SIG-M5 treated with dmso at 0.1 percent for 504 hours (cell line): ENCODE measurements around the gene HEY2.
A peak's percentile ranks its signal among the peaks of the same experiment; 100 is the strongest.
"Not testable (repeated sequence)": the region's sequence is repeated elsewhere in the genome, so short reads cannot be mapped to it uniquely, and the experiment has no call there.

Source experiments
- DNase-seq: peaks from one replicate; lab custom pipeline; 2025; ENCODE audit not compliant: unreplicated experiment; lab: John Stamatoyannopoulos, UW

The HEY2 gene

DNA sequence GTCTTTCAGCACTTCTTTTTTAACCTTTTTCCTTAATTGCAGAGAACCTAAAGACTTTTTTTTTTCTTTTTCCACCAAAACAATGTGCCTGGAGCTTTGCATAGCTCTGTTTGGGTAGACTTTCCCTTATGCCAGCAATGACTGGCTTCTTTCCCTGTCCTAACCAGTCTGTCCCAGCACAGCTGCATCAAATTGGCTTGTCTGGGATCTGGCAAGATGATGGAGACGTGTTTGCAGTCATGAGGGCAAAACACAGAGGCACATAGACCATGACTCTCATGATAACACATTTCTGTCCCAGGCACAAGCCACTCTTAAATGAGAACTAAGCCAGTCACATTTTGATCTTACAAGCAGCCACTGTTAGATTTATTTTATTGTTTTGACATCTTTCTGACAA, 16.5 kb downstream of the HEY2 start:
- no peak for DNase-seq

DNA sequence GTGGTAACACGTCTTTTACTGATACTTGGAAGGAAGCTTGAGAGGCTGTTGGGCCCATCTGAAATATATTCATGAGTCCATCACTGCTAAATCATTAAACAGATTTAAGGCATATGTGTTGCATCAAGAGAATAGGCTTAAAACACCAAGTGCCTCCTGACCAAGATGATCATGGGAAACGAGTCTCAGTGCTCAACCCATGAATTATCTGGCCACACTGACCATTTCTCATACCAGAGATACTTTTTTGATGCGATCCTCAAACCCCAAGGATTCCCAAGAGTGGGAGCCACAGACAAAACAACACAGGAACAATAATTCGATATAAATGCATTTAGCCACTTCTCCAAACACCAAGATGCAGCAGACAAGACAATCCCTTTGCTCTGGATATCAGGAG, 17.2 kb downstream of the HEY2 start:
- no peak for DNase-seq

DNA sequence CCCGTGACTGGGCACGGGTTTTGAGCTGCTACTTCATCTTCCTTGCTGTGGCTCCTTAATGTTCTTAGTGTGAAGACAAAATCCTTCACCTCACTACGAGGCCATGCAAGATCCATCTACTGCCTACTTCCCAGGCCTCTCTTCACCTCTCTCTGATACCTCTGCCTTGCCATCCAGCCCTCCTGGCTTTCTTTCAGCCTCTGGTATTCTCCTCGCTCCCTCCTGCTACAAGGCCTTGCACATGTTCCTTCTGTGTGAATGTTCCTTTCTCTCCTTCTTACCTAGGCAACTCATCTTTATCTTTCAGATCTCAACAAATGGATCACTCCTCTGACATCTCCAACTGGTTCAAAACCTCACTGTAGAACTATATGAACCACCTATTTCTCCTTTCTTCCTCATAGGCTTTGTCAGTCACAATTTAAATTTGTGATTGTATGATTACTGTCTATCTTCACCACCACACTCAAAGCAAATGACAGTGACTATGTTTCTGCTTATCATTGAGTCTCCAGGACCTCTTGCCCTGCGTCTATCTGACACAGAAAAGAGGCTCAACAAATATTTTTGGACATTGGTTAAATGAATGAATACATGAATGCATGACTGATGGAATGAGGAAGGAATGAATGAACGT, 19.8 kb downstream of the HEY2 start:
- no peak for DNase-seq

DNA sequence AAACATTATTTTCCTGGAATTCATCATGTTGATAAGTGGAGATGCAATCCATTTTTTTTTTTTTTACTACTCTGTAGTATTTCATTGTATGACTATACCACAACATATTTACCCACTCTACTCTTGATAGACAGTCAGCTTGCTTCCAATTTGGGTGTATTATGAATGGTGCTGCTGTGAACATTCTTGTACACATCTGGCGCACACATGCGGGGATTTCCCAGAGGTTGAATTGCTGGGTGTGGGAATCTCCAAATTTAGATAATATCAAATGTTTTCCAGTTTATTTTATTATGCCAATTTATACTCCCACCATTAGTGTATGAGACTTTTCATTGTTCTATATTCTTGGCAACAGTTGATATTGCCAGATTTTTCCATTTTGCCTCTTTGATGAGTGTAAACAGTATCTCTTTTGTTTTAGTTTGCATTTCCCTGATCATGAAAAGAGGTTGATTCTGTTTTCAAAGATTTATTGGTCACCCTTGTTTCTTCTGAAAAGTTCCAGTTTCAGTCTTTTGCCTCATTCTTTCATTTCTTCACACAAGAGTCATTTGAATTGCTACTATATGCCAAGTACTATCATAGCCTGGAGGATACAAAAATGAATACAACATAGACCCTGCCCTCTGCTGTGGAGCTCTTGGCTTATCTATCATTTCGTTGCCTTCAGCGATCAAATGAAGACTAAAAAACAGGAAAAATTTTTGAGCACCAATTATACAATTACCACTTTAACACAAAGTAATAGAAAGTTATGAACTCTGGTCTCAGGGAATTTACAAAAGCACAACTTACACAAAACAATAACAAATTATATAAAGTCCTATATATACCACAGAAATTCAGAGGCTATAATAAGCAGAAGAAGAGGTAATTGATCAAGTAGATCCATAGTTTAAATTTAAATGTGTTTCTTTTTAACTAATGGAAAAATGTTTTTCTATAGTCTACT, 24.2 kb downstream of the HEY2 start:
- no peak for DNase-seq

DNA sequence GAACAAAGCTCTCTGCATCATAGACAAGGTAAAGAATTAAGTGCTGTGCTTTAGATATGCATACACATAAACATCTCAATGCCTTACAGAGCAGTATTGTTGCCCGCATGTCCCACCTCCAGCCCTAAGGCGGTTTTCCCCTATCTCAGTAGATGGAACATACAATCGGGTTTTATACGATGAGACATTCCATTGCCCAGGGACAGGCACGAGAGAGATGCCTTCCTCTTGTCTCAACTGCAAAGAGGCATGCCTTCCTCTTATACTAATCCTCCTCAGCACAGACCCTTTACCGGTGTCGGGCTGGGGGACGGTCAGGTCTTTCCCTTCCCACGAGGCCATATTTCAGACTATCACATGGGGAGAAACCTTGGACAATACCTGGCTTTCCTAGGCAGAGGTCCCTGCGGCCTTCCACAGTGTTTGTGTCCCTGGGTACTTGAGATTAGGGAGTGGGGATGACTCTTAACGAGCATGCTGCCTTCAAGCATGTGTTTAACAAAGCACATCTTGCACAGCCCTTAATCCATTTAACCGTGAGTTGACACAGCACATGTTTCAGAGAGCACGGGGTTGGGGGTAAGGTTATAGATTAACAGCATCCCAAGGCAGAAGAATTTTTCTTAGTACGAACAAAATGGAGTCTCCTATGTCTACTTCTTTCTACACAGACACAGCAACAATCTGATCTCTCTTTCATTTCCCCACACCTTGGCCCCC, 26.8 kb downstream of the HEY2 start:
- DNase-seq, result not testable (repeated sequence)

DNA sequence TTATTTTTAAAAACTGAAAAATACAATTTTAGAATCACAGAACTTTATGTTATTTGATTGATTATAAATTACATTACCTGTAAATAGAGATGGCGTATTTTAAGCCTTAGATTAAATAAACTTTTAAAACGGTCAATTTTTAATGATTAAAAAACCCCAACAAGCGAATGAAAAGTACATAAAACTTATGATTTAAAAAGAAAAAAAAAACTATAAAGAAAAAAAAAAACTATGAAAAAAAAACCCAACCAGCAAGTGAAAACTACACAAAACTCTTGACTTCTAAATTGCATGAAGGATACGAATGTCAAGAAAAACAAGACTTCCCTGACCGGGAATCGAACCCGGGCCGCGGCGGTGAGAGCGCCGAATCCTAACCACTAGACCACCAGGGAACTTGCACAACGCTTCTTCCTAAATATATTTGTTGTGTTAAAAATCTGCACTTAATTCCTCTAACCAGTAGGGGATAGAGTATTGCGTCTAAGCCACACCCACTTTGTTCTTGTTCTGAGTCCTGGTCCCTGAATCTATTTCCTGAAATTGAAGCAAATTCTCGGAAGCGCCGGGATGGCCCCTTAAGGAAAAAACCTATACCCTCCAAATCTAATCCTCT, 30.6 kb downstream of the HEY2 start:
- DNase-seq, result peak; percentile 96

DNA sequence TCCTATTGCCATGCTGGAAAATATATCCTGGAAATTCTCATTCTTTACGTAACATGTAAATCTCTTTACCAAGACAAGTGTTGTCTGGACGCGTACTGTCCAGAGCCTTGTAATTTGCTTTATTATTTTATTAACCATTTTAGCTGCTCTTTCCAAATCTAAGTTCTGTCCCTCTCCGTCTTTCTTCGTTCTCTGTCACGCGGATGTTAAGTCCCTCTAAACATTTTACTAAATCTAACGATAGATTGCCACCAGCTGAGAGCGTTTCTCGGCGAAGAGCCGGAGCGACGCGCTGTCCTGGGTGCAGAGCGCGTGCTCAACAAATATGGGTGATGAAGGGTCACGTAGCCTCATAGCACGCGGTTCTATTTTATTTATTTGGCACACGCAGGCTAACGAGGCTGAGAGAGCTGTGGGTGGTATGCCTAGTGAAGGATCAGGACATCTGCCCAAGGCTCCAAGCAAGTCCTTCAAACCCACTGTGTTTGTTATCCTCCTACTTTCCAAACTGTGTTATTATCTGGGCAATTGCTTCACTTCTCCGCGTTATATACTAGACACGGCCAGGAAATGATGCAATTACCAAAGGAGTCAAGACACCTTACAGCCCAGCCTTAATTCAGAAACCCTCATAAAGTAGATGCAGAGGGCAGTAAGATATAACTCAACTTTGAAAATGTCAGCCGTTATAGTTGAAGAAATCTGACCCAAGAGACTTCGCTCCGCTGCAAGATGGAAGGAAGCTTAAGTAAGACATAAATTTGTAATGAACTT, 31.3 kb downstream of the HEY2 start:
- DNase-seq, result peak; percentile 89

DNA sequence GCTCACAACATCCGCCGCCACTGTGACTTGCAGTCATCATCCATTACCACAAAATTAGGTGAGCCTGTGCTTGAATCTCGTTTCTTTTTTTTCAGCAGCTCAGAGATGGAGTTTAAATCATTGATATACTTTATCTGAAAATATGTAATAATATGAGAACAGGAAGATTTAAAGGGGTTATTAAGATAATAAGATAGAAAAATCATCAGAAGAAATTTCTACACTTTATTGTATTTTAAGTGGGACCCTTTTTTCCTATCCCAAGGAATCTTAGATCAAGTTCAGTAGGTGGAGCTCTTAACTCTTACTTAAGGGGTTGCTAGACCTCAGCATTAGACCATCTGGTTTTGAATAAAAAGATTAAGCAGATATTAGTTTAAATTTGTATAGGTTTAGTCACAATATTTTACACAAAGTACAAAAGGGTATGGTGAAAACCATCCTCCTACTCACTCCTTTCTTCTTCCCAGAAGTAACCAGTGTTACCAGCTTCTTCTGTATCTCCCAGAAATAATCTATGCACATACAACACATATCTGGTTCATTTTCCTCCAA, 32.0 kb downstream of the HEY2 start:
- peak; percentile 56 for DNase-seq

DNA sequence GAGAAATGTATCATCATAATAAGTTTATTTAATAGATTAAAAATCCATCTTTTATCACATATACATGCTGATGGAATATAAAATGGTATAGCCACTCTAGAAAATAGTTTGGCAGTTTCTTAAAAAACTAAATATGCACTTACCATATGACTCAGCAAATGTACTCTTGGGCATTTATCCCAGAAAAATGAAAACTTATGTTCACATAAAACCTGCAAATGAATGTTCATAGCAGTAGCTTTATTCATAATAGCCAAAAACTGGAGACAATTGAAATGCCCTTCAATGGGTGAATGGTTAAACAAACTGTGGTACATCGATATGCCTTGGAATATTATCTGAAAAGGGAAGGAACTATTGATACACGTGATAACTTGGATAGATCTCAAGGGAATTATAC, 34.9 kb downstream of the HEY2 start:
- no peak for DNase-seq

DNA sequence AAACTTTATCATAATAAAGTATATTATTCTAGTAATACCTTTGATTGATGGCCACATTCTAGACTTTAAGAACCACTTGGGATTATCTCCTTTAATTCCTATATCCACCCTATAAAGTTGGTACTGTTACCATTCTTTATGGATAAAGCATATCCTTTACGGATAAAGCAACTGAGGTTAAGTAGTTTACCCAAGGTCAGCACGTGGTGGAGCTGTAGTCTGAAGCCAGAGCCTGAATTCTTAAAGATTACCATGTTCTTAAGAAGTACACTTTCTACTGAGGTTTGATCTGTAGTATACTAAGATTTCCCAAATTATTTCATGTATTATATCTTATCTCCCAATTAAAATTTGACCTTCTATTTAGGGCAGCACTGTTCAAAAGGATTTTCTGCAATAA, 38.4 kb downstream of the HEY2 start:
- peak; percentile 2 for DNase-seq

DNA sequence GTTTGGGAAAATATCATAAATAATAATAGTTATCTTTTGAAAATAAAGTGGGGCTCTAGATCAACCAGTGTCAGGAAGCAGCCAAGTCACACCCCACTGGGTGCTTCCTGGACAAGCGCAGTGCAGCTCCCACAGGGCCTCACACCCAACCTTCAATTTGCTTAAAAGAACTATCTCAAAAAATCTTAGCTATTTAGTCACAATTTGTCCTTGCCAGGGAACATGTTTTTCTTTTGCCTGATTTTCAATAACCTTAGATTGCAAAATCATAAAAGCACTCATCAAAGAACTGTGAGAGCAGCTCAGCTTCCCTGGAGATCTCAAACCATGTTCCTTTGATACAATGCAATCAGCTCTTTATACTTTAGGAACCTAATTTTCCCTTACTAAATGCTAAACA, 39.7 kb downstream of the HEY2 start:
- no peak for DNase-seq

DNA sequence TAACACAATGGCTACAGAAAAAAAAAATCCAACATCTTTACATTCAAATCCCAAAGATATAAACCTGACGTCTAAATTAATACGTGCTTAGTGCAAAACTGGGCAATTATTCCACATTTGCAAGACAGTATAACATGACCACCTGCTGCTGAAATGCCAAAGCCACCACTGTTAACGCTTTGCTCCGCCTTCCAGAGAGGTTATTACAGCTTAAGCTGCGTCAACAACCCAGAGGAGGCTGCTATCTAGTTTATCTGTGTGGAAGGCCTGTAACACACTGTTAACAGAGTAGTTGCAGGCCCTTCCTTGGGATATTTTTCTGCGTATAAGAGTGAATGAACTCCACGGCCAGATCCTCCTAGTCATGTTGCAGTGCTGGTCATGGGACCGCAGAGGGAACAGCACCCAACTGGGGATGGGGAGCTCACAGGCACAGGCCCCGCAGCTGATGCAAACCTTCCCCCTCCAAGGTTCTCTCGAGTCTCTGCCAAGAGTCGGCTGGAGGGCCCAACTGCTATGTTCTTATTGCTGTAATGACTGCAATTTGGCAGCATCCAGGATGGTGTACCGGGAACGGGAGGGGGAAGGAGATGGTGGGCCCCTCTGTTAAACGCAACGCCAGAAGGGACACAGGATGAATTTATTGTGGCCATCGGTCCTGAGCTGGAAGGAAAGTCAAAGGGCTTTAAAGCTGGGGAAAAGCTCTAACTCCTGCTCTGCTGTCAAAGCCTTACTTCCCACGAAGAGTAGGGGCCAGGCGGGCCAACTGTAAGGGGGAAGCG, 40.3 kb downstream of the HEY2 start:
- peak; percentile 59 for DNase-seq

DNA sequence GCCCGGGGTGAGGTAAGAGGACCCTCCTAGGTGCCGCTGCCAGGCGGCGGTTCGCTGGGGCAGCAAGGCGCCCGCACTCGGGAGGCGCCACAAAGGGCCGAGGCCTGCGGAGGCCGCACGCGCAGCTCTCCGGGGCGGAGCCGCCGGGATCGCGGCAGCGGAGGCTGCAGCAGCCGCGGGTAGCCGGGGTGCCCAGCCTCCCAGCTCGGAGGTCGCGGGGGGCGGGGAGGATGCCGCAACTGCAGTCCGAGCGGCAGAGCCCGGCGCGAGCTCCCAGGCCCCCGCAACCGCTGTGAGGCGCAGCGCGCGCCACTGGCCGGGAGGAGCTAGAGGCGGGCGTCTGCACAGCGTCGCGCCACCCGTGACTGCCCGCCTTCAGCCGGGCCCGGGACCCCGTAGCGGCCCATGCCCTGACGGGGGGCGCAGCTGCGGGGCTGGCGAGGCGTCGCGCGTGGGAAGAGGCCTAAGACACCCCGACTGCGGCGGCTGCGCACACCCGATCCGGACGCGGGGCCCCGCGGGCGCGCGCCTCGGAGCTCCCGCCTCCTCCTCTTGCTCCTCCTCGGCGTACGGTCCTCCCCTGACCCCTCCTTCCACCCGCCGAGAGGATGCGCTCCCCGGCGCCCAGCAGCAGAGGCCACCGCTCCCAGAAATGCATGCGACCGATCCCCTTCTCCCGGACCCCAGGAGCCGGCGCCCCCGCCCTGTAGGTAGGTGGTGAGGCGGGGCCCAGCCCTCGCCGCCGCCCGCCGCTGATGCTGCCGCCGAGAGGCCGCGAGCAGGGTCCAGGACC, 41.1 kb downstream of the HEY2 start, which contains the start of gene NCOA7:
TSS of gene NCOA7 (plus strand) at position 603 of the 793 bp plus-strand sequence. CDS start 24,395 bp downstream, outside the sequence.
- peak; percentile 66 for DNase-seq

DNA sequence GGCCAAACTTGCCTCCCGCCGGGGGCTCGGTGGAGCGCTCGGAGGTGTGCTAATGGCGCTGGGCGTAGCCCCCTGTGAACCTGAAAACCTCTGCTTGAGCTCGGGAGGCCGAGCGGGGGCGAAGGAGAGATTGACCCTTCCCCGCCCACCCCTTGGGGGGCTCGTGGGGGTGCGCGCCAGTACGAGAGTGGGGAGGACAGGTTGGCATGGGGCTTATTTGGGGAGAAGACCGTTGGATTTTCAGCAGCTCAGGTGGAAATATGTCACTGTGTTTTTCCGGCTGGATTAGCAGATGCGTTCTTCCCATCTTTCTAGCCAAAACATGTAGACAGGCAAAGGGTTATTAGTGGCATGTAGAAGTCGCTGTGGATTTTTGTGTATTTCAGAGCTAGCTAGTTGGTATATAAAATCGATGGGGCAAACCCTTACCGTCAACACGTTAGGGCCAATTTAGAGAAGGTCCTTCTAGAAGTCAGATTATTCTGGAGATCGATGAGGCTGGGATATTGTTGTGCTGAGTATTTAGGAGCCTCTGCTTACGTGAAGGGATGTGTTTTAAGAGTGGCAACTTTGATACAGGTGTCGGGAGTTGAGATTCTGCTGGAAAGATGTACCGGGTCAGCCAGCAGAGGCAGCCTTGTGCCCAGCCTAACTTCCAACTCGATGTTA, 41.9 kb downstream of the HEY2 start:
- peak; percentile 56 for DNase-seq

DNA sequence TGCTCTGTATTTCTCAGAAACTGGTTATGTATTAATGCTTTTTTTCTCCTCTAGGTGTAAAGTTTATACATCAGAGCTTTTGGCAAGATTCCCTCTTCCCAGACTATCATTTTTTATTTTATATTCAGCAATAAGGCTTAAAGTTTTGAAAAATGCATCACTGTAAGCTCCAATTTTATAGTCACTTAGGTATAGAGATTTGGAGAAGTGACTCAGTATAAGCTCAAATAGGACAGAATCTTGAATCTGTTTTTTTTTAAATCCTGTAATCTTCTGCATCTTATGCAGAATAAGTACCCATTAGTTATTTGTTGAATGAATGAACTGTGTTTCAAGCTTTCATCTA, 42.4 kb downstream of the HEY2 start:
- no peak for DNase-seq

DNA sequence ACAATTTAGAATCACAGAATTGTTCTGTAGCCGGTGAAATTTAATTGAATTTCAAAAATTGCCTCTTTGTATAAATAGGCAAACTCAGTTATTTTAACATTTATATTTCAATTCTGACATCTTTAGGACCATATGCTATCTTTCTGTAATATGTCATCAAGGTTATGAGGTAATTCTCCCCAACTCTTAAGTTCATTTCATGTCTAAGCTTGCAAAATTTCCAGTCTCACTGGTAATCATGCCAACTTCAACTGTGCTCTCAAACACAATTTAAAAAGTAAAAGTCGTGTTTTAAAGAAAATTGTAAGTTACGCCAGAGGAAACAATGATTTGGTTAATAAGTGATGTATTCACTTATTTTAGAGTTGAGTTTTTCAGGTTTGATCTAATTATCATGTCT, 42.7 kb downstream of the HEY2 start:
- DNase-seq, result no peak

DNA sequence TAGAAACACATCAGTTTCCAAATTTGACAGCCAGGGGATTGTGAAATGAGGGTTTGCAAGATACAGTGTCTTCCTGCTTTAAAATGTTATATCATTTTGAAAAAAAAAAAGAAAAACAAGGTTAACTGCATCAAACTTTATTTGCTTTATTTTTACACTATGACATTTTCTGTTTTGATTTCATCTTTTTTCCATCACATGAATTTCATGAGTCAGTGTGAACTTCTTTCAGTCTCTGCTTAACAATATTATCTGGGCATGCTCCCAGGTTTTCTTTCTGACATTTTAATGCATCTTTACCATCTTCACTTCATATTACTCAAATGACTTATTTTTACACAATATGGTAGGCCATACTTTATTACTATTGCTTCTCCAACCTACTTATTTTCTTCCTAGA, 43.2 kb downstream of the HEY2 start:
- DNase-seq, result no peak

DNA sequence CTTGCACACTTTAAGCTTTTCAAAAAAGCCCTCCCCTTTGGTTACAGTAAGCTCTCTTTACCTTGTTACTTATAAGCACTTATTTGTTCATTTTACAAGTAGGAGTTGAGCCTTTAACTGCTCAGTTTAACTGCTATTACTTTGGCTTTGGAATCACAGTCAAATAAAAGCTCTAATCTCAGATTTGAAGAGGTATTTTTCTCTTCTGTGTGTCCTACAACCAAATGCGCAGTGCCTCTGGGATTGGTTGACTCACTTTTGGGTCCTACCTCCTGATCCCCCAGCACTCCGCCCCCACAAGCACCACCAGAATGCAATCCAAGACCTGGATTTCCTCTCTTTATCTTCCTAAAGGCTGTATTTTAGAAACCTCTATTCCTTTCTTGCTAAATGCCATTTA, 43.8 kb downstream of the HEY2 start:
- DNase-seq, result no peak
